ENCODE data around the gene SMIM14. TPM values are rescaled to one million over a fixed set of nuclear protein-coding genes. Genes with fewer than 3 reads are reported as not detected.

SMIM14 gene
- total and polyA plus RNA-seq, 2 of the 8 experiments (the other 6 are each of a cell fraction or from before 2014, with no cell fraction given): 29.1 to 31.0 TPM

- H4K8ac ChIP-seq (ENCODE audit: extremely low read depth, insufficient read depth, low read length): no peak overlapping the region
- no peak overlapping the region for H3K4me3 ChIP-seq (ENCODE audit: extremely low read depth in 1 of 4, insufficient read depth in 2 of 4, low read depth in 3 of 4, low read length in 4 of 4)
- H3K4me1 ChIP-seq (replicated peaks in 1 of 4; ENCODE audit: control insufficient read depth in 3 of 4, insufficient read depth in 4 of 4, low read length in 3 of 4): no peaks in the 10 kb centered on the region
- DNase-seq (ENCODE audit: low read depth in 1 of 2, low spot score in 2 of 2) (no peak), FAIRE-seq (no peak)
- no peak overlapping the region for H4K5ac ChIP-seq (ENCODE audit: insufficient read length, low read depth, low read length)
- H3K56ac ChIP-seq (replicated peaks; ENCODE audit: insufficient read length, low read depth, low read length): no peak overlapping the region
- no peak overlapping the region for H3K4me2 ChIP-seq (ENCODE audit: insufficient read depth in 1 of 2, low read depth in 2 of 2, low read length in 2 of 2)
- H3K79me2 ChIP-seq (ENCODE audit: control insufficient read depth in 1 of 2, insufficient read depth in 2 of 2, low read length in 2 of 2): no peaks in the 10 kb centered on the region
- H3K9ac ChIP-seq (replicated peaks in 1 of 4; ENCODE audit: extremely low read depth in 1 of 4, low read depth in 3 of 4, low read length in 3 of 4): no peak overlapping the region
- H2BK15ac ChIP-seq (ENCODE audit: low read length): no peak overlapping the region
- no peak overlapping the region for H4K91ac ChIP-seq (replicated peaks; ENCODE audit: insufficient read length, low read length)
- no peak for TF ChIP-seq TAF1 (IDR thresholded peaks at IDR 0.05; ENCODE audit: low read depth, low read length)
- TF ChIP-seq RXRA (IDR thresholded peaks at IDR 0.05; ENCODE audit: insufficient read depth, low read depth, low read length): no peak
- no peak for TF ChIP-seq TCF12 (IDR thresholded peaks at IDR 0.05; ENCODE audit: low read depth, low read length)
- no peak for TF ChIP-seq TEAD4 (IDR thresholded peaks at IDR 0.05; ENCODE audit: low read depth, low read length)
- no peak for TF ChIP-seq ATF3 (IDR thresholded peaks at IDR 0.05; ENCODE audit: insufficient read depth, low read depth, low read length)
- no peak for TF ChIP-seq JUND (IDR thresholded peaks at IDR 0.05; ENCODE audit: low read length)
- TF ChIP-seq POU5F1 (IDR thresholded peaks at IDR 0.05; ENCODE audit: low read depth, low read length): no peak
- TF ChIP-seq KDM5A (IDR thresholded peaks at IDR 0.05; ENCODE audit: low read length): no peak
- TF ChIP-seq ASH2L (IDR thresholded peaks at IDR 0.05; ENCODE audit: low read length): no peak
- TF ChIP-seq, protein P1, sequence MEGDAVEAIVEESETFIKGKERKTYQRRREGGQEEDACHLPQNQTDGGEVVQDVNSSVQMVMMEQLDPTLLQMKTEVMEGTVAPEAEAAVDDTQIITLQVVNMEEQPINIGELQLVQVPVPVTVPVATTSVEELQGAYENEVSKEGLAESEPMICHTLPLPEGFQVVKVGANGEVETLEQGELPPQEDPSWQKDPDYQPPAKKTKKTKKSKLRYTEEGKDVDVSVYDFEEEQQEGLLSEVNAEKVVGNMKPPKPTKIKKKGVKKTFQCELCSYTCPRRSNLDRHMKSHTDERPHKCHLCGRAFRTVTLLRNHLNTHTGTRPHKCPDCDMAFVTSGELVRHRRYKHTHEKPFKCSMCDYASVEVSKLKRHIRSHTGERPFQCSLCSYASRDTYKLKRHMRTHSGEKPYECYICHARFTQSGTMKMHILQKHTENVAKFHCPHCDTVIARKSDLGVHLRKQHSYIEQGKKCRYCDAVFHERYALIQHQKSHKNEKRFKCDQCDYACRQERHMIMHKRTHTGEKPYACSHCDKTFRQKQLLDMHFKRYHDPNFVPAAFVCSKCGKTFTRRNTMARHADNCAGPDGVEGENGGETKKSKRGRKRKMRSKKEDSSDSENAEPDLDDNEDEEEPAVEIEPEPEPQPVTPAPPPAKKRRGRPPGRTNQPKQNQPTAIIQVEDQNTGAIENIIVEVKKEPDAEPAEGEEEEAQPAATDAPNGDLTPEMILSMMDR (IDR thresholded peaks at IDR 0.05; ENCODE audit: control extremely low read depth in 1 of 3, insufficient read depth in 1 of 3, low read depth in 1 of 3, low read length in 3 of 3): no peak
- H3K79me1 ChIP-seq (ENCODE audit: low read depth, low read length): no peaks in the 10 kb centered on the region
- no peaks in the 10 kb centered on the region for H3K23me2 ChIP-seq (ENCODE audit: low read depth, low read length)
- no peaks in the 10 kb centered on the region for H3K27me3 ChIP-seq (replicated peaks in 1 of 4; ENCODE audit: control insufficient read depth in 3 of 4, extremely low read depth in 1 of 4, insufficient read depth in 3 of 4, low read length in 3 of 4)
- H3K36me3 ChIP-seq (ENCODE audit: control insufficient read depth in 2 of 4, insufficient read depth in 4 of 4, low read length in 3 of 4): no peaks in the 10 kb centered on the region
- no peak overlapping the region for H2BK120ac ChIP-seq (replicated peaks; ENCODE audit: low read depth, low read length)
- no peaks in the 10 kb centered on the region for H4K20me1 ChIP-seq (replicated peaks in 1 of 2; ENCODE audit: control insufficient read depth in 1 of 2, insufficient read depth in 2 of 2, low read length in 2 of 2)
- H2AFZ ChIP-seq (ENCODE audit: low read length): no peak overlapping the region
- no peak overlapping the region for H3K14ac ChIP-seq (ENCODE audit: insufficient read length)
- H3K27ac ChIP-seq (ENCODE audit: low read depth, low read length): no peak overlapping the region
- no peak overlapping the region for H3K23ac ChIP-seq (ENCODE audit: insufficient read length)
- no peak overlapping the region for H2BK12ac ChIP-seq (ENCODE audit: low read depth, low read length)
- ChIA-PET CTCF (ENCODE audit: partially characterized antibody) (no interaction called here), POLR2A (ENCODE audit: partially characterized antibody) (no interaction called here)
- H3K9me3 ChIP-seq (ENCODE audit: insufficient read depth in 2 of 2, low read depth in 1 of 2, low read length in 1 of 2): no peaks in the 10 kb centered on the region
- H2AK5ac ChIP-seq (ENCODE audit: low read depth, low read length): no peak overlapping the region
- H2BK20ac ChIP-seq (ENCODE audit: low read length): no peak overlapping the region
- H2BK5ac ChIP-seq (ENCODE audit: low read depth, low read length): no peak overlapping the region
- H3K4ac ChIP-seq (replicated peaks; ENCODE audit: insufficient read length, low read depth, low read length): no peak overlapping the region
- H3K18ac ChIP-seq (ENCODE audit: extremely low read depth, low read length): no peak overlapping the region
Measured at GRCh38 chr4:39655211-39655610, 16.5 kb upstream of the SMIM14 start.
